Fibroblast of gingiva (primary cell): ENCODE measurements around the gene PSMG4.

Source experiments
- DNase-seq: peaks from one replicate; pipeline ENCODE4 v3.0.0-alpha.2; 2011; ENCODE audit warnings: low read depth

Gene PSMG4

DNA sequence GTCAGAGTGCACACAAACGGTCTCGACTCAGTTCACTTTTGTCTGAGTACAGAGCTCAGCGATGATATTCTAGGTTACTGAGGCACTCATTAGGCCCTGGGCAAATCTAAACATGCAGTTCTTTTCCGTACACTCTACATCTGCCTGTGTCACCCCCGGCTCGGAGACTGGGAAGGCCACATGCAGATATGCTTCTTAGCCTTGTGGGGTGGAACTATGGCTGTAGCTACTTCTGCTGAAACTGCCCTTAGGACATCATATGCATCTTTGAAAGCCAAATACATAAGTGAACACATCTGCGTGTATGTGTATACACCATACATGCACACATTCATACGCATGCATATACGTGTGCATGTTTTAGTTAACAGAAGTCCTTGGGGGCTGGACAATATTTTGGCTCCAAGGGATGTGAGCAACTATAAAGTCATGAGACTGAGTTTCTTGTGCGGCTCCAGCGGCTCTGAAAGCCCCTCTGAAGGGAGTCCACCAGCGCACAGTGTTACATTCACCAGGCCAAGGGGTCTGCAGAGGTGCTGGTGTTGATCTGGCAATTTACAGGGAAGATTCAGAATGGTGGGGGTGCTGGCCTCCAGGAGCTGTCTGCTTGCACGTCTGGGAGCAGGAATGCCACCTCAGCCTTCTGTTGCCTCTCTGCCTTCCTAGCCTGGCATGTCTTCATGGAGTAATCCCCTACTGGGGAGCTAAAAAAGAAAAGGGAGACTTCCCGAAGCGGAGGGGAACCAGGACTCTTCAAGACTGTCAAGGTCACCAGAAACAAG is 31.6 kb downstream of the PSMG4 start:
- no peak for DNase-seq

- DNase-seq, result no peak
Observed at GRCh38 chr6:3290931-3291211, 32.1 kb downstream of the PSMG4 start.

DNA sequence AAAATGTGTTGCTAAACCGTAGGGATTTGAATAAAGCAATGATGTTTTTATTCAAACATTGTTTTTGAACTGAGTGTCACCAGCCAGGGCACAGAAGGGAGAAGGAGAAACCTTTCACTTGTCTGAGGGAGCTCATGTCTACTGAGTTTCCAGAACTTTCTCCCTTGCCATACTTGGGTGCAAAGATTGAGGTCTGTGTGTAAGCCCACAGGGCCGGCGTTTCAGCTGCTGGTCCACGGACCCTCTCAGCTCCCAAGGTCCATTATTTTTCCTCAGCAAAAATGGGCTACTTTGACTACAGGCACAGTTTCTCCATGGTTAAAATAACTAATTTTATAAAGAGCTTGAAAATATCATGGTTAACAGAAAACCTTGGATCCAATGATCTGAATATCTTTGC is 32.6 kb downstream of the PSMG4 start:
- DNase-seq, result no peak

- no peak for DNase-seq
Observed at GRCh38 chr6:3291987-3292386, 33.2 kb downstream of the PSMG4 start.

GRCh38 chr6:3292431-3293197 is 33.9 kb downstream of the PSMG4 start:
- no peak for DNase-seq

DNA sequence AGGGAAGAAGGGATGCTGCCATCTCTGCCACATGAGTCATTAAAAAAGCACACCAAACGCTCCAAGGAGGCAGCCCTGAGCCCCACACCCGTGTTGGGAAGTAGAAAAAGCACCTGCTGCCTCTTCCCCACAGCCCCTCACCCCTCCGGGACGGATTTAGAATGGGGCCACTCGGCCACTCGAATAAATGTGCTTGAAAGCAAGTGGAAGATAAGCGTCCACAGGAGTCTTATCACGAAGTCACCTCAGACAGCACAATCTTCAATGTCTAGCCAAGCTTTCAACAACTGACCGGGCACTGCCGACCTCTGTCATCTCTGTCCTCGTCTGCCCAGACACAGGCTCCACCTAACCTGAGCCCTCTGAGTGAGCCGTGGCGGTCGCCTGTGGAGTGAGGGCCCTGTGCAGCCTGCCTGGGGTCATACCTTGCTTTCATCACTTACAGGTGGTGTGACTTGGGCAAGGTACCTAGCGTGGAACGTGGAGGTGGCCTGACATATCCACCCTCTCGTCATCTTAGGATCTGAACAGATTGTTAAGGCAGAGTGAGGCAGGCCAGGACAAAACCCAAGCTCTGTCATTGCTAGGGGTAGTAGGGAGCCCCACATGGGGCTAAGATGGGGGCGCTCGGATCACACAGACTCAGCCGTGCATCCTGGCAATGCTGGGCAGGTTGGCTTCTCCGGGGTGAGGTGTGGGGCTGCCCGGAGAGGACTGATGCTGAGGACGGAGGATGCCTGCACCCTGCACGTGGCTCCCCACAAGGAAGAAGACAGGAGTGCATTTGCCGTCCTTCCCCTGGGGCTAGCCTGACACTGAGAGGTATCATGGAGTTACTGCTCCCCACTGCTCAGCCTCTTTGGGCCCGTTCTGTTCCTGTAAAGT is 34.8 kb downstream of the PSMG4 start:
- no peak for DNase-seq

DNA sequence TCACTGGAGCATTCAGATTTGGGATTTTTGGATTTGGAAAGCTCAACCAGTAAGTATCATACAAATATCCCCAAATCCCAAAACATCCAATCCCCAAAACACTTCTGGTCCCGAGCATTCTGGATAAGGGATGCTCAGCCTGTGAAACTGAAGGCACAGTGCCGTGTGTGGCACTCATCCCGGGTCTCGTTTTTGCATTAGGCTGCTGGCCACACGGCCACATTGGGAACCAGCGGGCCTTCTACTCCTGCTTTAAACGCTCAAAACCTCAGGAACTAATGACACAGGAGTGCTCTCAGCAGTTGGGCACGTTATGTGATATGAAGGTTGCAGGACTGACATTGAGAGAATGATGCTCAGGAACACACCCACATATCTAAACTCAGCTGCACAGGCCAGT is 35.6 kb downstream of the PSMG4 start:
- no peak for DNase-seq

DNA sequence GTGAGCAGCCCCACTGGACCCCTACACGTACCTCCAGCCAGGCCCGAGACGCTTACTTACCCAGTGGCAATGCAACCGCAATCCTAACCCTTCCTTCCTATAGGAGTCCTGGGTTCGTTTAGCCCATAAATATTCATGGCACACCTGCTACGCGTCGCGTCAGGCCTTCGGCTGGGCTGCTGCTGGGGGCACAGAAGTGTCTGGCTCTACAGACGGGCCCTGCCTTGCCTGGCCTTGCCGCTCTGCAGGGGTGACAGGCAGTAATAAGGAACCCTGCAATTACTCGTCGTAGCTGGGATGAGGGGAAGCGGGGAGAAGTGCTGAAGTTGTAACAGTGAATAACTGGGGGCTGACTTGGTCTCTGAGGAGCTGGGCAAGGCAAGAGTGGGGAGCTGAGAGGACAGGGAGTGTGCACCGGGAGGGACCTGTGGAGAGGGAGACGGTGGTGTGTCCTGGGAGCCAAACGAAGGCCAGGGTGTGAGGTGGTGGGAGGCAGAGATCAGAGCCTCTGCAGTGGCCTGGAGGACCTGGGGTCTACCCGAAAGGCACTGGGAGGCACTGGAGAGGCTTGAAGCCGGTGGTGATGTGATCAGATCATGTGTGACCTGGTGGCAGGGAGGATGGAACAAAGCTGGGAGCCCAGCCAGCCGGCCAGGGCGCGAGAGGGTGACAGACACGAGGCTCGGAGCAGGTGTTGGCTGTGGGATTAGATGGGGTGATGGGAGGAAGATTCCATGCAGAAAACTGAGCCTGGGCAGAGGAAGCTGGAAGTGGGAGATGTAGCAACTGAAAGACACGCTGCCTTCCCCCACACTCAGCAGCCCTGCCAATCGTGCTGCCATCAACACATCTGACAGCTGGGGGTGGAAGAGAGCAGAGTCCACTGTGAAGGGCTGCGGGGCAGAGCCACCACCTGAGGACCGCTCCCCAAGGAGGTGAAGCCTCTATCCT is 36.4 kb downstream of the PSMG4 start:
- DNase-seq, result no peak

DNA sequence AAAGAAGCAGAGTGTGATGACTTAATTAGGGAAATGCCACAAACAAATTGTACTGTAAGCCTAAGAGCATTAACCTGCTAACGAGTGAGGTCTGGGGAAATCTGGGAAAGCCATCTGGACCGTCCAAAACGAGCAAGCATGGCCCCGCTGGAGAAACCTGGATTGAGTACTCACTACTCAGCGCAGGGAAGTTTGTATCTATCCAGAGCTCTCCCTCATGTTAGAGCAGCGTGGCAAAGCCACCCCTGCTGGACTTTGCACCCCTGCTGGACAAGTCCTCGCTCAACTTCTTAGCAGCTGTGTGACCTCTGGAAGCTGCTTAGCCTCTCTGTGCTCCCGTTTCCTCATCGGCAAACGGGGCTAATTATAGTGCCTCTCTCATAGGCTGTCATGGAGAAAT is 37.3 kb downstream of the PSMG4 start:
- no peak for DNase-seq

GRCh38 chr6:3296537-3296936 is 37.8 kb downstream of the PSMG4 start:
- DNase-seq, result no peak

DNA sequence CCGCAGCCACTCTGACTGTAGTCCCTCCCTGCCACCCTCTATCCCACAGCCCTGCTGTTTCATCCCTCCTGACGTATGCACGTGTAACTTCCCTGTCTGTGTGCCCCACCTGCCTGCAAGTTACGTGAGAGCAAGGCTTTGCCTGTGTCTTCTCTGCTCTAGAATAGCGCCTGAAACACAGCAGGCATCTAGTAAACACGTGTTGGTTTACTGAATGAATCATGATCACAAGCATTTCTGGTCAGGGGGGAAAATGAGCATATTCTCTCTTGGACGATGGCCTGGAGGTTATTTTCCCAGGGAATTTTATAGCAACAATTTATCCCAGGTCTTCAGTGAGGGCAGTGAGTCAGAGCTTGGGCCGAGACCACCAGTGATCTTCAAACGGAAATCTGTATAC is 38.3 kb downstream of the PSMG4 start:
- DNase-seq, result no peak

GRCh38 chr6:3297909-3298308 is 39.2 kb downstream of the PSMG4 start:
- no peak for DNase-seq

DNA sequence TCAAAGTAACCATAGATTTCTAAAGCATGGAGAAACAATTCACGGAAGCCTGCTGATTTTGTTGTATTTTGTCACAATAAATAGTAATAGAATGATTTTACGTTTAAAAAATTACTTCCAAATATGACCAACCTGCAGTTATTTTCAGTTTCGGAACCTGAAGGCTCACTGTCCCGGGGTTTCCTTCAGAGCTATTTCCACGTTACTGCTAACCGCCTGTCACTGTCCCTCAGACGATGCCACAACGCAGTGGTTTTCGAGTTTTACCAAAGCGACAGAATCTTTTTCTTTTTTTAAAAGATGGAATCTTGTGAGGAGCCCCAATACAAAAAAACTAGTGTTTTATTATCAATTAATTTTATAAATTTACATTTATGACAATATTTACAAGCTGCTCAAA is 40.5 kb downstream of the PSMG4 start:
- no peak for DNase-seq

DNA sequence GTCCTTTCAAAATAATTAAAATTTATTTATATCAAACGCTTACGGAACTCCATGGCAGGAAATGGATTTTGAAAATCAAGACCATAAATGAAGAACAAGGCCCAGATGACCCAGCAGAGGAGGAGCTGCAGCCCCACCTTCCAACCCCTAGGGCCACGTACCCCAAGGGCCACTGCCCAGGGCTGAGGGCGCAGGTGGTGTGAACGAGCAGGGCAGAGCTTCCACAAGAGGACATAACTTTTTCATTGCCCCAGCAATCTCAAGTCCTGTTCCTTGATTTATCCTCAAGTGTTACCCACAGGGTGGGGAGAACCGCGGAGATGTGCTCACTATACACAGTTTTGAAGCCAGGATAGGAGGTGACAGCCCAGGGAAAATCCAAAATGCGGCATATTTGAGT is 42.8 kb downstream of the PSMG4 start:
- no peak for DNase-seq

DNA sequence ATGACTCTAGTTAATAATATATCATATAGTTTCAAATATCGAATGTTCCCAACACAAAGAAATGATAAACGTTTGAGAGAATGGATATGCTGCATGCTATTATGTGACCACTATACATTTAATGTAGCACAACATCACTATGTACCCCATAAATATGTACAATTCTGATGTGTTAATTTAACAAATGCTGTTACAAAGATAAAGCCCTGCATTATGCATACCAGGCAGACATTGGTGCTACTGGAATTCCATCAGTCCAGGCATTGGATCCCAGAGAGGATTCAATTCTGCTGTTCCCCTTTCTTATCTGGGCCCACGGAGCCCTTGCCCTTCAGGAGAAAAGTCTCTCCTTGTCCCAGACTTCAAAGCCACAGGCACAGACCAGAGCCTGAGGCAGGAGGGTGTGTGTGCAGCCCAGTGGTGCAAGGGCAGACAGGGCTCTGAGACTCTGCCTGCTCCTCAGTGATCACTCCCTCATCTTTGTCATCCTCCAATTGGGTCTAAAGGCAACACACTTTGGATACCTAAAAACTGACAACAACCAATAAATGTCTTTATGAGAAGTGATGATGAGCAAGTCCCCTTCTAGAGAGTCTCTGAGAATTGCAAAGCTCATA is 45.2 kb downstream of the PSMG4 start:
- DNase-seq, result no peak

- DNase-seq, result no peak
Observed at GRCh38 chr6:3304500-3305215, 45.9 kb downstream of the PSMG4 start.

DNA sequence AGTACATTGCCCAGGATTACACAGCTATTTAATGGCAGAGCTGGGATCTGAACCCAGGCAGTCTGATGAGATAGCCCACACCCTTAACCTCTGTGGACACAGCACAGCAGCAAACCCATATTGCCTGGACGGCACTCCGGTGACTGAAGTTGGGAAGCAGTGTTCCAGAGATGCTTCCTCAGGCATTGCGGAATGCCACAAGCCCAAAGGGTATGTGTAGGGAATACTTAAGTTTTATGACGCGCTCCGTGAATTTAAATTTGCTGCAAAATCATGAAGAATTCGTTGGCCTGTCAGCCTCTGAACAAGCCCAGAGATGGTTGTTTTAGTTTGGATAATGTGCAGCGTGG is 46.4 kb downstream of the PSMG4 start:
- DNase-seq, result no peak

GRCh38 chr6:3305831-3306230 is 47.1 kb downstream of the PSMG4 start:
- no peak for DNase-seq

- no peak for DNase-seq
Observed at GRCh38 chr6:3306848-3307247, 48.1 kb downstream of the PSMG4 start.

DNA sequence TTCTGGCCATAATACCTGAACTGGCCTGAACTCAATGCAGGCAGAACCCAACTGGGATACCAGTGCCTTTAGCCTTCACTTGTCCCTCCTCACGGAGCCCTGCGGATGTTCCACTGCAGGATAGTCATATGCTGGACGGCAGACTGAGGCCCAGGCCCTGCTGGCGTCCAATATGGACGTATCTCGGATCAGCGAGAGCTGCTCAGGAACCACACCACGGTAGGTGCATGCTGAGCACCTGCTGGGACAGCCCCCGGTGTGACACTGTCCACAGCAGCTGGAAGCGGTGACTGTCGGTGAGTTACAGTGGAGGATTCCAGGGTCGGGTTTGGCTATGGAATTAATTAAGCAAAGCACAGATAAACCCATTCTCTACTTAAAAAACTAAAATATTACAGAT is 48.7 kb downstream of the PSMG4 start:
- DNase-seq, result no peak

- DNase-seq, result no peak
Observed at GRCh38 chr6:3308106-3308505, 49.4 kb downstream of the PSMG4 start.
